ENCODE results near the gene BMP8A.
"Not testable (repeated sequence)": the region's sequence is repeated elsewhere in the genome, so short reads cannot be mapped to it uniquely, and the experiment has no call there.

The BMP8A gene

DNA sequence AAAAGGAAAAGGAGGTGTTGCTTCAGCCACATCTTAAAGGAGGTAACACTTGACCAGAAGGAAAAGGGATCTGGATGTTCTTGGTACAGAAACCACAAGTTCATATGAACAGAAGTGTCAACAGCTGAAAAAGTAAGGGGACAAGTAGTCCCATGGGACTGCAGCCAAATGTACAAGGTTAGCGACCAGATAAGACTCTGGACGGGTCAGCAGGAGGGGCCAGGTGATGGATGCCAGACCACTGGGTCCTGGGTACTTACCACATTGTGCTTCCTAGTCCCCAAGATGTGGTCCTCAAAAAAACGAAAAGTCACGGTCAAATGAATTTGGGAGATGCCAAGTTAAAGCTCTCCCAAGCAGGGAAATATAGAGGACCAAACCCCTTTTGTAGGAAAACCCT lies 16.6 kb upstream of the BMP8A start:
- Histone ChIP-seq H3K4me2 (ENCODE audit: low read depth, low read length, poor library complexity, severe bottlenecking) (no peak overlapping the region), H3K36me3 (ENCODE audit: insufficient read depth, low read length) (peaks cover 64% of the 10 kb centered on the region), H3K9me2 (replicated peaks; ENCODE audit: low read depth, low read length) (no peaks in the 10 kb centered on the region), H3K27me3 (ENCODE audit: insufficient read depth, low read length, poor library complexity, severe bottlenecking) (no peaks in the 10 kb centered on the region), H2AFZ (ENCODE audit: low read length) (no peak overlapping the region), H3K9me3 (ENCODE audit: insufficient read depth, low read depth, low read length) (no peaks in the 10 kb centered on the region), H3K9ac (ENCODE audit: low read depth, low read length, poor library complexity, severe bottlenecking) (no peak overlapping the region), H3F3A (ENCODE audit: low read depth) (no peaks in the 10 kb centered on the region), H3K79me2 (ENCODE audit: insufficient read depth, low read length) (no peaks in the 10 kb centered on the region), H4K20me1 (ENCODE audit: insufficient read depth, low read length, poor library complexity, severe bottlenecking) (no peaks in the 10 kb centered on the region), H3K4me3 (ENCODE audit: low read length, poor library complexity, severe bottlenecking) (no peak overlapping the region), H3K4me1 (ENCODE audit: insufficient read depth, low read length, poor library complexity, severe bottlenecking) (no peaks in the 10 kb centered on the region)
- TF ChIP-seq, protein P1, sequence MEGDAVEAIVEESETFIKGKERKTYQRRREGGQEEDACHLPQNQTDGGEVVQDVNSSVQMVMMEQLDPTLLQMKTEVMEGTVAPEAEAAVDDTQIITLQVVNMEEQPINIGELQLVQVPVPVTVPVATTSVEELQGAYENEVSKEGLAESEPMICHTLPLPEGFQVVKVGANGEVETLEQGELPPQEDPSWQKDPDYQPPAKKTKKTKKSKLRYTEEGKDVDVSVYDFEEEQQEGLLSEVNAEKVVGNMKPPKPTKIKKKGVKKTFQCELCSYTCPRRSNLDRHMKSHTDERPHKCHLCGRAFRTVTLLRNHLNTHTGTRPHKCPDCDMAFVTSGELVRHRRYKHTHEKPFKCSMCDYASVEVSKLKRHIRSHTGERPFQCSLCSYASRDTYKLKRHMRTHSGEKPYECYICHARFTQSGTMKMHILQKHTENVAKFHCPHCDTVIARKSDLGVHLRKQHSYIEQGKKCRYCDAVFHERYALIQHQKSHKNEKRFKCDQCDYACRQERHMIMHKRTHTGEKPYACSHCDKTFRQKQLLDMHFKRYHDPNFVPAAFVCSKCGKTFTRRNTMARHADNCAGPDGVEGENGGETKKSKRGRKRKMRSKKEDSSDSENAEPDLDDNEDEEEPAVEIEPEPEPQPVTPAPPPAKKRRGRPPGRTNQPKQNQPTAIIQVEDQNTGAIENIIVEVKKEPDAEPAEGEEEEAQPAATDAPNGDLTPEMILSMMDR (conservative IDR thresholded peaks at IDR 0.05; ENCODE audit: low read length): no peak
- no peak for TF ChIP-seq EZH2phosphoT487 (IDR thresholded peaks at IDR 0.05; ENCODE audit: borderline replicate concordance)

DNA sequence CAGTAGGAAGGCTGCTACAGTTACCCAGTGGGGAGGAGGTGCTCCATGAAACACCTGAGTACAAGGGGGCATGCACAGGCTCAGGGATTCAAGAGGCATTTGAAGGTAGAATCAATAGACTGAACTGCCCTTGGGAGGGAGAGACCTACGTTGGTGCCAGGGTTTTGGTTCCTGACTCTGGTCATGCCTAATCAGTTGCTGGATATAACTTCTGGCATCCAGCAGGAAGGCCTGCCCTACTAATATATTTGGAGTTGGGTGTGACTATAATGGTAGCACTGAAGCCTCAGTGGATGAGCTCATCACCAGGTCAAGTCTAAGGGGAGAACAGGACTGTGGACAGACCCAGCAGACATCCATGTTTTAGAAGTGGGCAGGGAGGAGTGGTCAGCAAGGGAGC lies 15.9 kb upstream of the BMP8A start:
- not testable (repeated sequence) for H3K4me1 ChIP-seq (ENCODE audit: insufficient read depth, low read length, poor library complexity, severe bottlenecking); H3K9ac ChIP-seq (ENCODE audit: low read depth, low read length, poor library complexity, severe bottlenecking); H3K79me2 ChIP-seq (ENCODE audit: insufficient read depth, low read length); H4K20me1 ChIP-seq (ENCODE audit: insufficient read depth, low read length, poor library complexity, severe bottlenecking); H3K4me2 ChIP-seq (ENCODE audit: low read depth, low read length, poor library complexity, severe bottlenecking); H3K4me3 ChIP-seq (ENCODE audit: low read length, poor library complexity, severe bottlenecking); H3K9me3 ChIP-seq (ENCODE audit: insufficient read depth, low read depth, low read length); H3K9me2 ChIP-seq (replicated peaks; ENCODE audit: low read depth, low read length); H3K27me3 ChIP-seq (ENCODE audit: insufficient read depth, low read length, poor library complexity, severe bottlenecking); H2AFZ ChIP-seq (ENCODE audit: low read length); H3F3A ChIP-seq (ENCODE audit: low read depth)
- H3K36me3 ChIP-seq (ENCODE audit: insufficient read depth, low read length): peaks cover 64% of the 10 kb centered on the region

DNA sequence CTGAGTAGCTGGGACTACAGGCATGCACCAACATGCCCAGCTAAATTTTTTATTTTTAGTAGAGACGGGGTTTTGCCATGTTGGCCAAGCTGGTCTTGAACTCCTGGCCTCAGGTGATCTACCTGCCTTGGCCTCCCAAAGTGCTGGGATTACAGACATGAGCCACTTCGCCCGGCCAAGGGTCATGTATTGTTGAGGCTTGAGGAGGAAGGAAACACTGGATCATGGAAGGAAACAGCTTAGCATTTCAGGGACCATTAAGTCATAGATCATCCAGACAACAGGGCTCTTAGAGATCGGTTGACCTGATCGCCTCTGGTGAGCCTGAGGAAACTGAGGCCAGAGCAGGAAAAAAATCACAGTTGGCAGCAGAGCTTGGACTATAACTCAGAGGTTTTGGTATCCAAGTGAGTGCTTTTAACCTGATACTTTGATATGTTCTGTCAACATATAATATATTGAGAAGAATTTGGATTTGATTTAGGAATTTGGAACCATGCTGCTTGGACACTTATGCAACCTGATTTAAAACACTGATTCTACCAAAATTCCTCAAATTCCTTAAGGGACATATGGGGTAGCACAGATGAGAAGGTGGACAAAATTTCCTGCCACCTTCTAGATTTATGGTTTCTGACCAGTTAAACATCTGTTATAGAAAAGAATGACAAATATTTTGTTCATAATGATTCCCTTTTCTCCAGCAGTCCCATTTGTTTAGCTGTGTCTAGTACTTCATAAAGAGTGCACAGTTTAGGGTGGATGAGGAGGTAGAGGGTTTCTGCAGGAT lies 13.1 kb upstream of the BMP8A start:
- no peak for TF ChIP-seq EZH2phosphoT487 (IDR thresholded peaks at IDR 0.05; ENCODE audit: borderline replicate concordance)
- TF ChIP-seq, protein P1 (conservative IDR thresholded peaks at IDR 0.05; ENCODE audit: low read length): no peak
- Histone ChIP-seq H3K9ac (ENCODE audit: low read depth, low read length, poor library complexity, severe bottlenecking) (no peak overlapping the region), H2AFZ (ENCODE audit: low read length) (no peak overlapping the region), H3K27me3 (ENCODE audit: insufficient read depth, low read length, poor library complexity, severe bottlenecking) (no peaks in the 10 kb centered on the region), H3K4me3 (ENCODE audit: low read length, poor library complexity, severe bottlenecking) (no peak overlapping the region), H3K9me3 (ENCODE audit: insufficient read depth, low read depth, low read length) (no peaks in the 10 kb centered on the region), H3K9me2 (replicated peaks; ENCODE audit: low read depth, low read length) (no peaks in the 10 kb centered on the region), H3K4me1 (ENCODE audit: insufficient read depth, low read length, poor library complexity, severe bottlenecking) (no peaks in the 10 kb centered on the region), H3K79me2 (ENCODE audit: insufficient read depth, low read length) (no peaks in the 10 kb centered on the region), H4K20me1 (ENCODE audit: insufficient read depth, low read length, poor library complexity, severe bottlenecking) (no peaks in the 10 kb centered on the region), H3K36me3 (ENCODE audit: insufficient read depth, low read length) (peaks cover 58% of the 10 kb centered on the region), H3F3A (ENCODE audit: low read depth) (no peaks in the 10 kb centered on the region), H3K4me2 (ENCODE audit: low read depth, low read length, poor library complexity, severe bottlenecking) (no peak overlapping the region)

DNA sequence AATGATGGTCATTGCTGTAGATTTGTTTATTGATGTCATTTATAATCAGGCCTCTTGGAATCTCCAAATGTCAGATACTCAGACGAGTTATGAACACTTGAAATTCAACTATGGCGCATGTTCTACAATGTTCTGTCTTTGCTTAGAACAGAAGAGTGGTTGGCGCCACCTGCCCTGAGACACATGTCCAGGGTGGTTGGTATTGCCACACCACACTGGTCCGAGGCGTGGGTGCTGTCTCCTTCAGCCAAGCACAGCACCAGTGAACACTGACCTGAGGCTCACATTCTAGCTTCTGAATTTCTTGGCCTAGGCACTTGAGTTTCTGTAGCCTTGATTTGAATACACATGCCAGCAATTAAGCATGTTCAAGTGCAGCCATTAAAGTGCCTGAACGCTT lies 10.1 kb upstream of the BMP8A start:
- TF ChIP-seq, protein P1 (conservative IDR thresholded peaks at IDR 0.05; ENCODE audit: low read length): no peak
- TF ChIP-seq EZH2phosphoT487 (IDR thresholded peaks at IDR 0.05; ENCODE audit: borderline replicate concordance): no peak
- no peaks in the 10 kb centered on the region for H3K79me2 ChIP-seq (ENCODE audit: insufficient read depth, low read length)
- H3K4me2 ChIP-seq (ENCODE audit: low read depth, low read length, poor library complexity, severe bottlenecking): no peak overlapping the region
- H3K36me3 ChIP-seq (ENCODE audit: insufficient read depth, low read length): peaks cover 76% of the 10 kb centered on the region
- H3K9ac ChIP-seq (ENCODE audit: low read depth, low read length, poor library complexity, severe bottlenecking): no peak overlapping the region
- H3K9me2 ChIP-seq (replicated peaks; ENCODE audit: low read depth, low read length): no peaks in the 10 kb centered on the region
- H3K27me3 ChIP-seq (ENCODE audit: insufficient read depth, low read length, poor library complexity, severe bottlenecking): no peaks in the 10 kb centered on the region
- H3K9me3 ChIP-seq (ENCODE audit: insufficient read depth, low read depth, low read length): no peaks in the 10 kb centered on the region
- H3K4me3 ChIP-seq (ENCODE audit: low read length, poor library complexity, severe bottlenecking): no peak overlapping the region
- H3K4me1 ChIP-seq (ENCODE audit: insufficient read depth, low read length, poor library complexity, severe bottlenecking): no peaks in the 10 kb centered on the region
- no peaks in the 10 kb centered on the region for H4K20me1 ChIP-seq (ENCODE audit: insufficient read depth, low read length, poor library complexity, severe bottlenecking)
- no peak overlapping the region for H2AFZ ChIP-seq (ENCODE audit: low read length)
- no peaks in the 10 kb centered on the region for H3F3A ChIP-seq (ENCODE audit: low read depth)
